ENCODE results near the gene SFMBT1. TPM values are rescaled to one million over a fixed set of nuclear protein-coding genes. Genes with fewer than 3 reads are reported as not detected.

Gene SFMBT1
- 10 to 100 TPM; 10.8 to 15.8 (median 13.5) TPM for total RNA-seq
- 1 to 10 TPM; 4.9 to 6.3 TPM for polyA plus RNA-seq

GRCh38 chr3:53045518-53046170 is at the start of gene SFMBT1:
TSS of gene SFMBT1 (minus strand) at chr3:53046073. CDS start at chr3:52969128, 76,945 bp downstream.
- Histone ChIP-seq H3K4me3 (peak within 1 kb of the TSS; percentile 72 to 95 (median 82)), H3K9me3 (no peaks in the 10 kb centered on the region), H3K4me1 (peaks cover 14 to 16% (median 15%) of the 10 kb centered on the region in 3 donors), H3K27ac (peak within 1 kb of the TSS; percentile 86 to 95 (median 92)), H3K36me3 (no peaks in the 10 kb centered on the region), H3K27me3 (no peaks in the 10 kb centered on the region)
- WGBS, 2 donors = 0 to 1% methylated on average over 11 to 117 of the region's 117 CpGs
- ATAC-seq = peak; percentile 67 to 80 (median 74)
- intact Hi-C loops (cut with DNase I) = no loop called here
- FAIRE-seq = no peak
- TF ChIP-seq CTCF (IDR thresholded peaks at IDR 0.05) = no peak
- DNase-seq = peak; percentile 64 to 90 (median 77)

DNA sequence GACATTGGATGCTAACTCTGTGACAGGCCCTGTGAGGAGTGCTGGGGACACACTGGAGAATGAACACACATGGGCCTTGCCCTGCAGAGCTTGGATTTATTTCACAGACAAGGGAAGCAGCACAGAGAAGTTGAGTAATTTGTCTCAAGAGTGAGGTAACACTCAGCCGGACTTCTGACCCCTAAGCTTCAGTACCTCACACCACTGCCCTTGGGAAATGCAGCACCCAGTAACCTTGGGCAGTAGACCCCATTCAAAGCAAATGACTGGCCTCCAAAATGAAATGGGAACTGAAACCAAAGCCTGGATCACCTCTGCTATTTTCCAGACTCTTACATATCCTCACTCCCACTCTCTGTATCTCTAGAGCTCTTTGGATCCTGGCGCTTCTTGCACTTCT is 47.1 kb upstream of the SFMBT1 start:
- Histone ChIP-seq H3K36me3 (peaks cover 0 to 22% (median 10%) of the 10 kb centered on the region in 3 donors), H3K4me1 (no peaks in the 10 kb centered on the region), H3K27me3 (no peaks in the 10 kb centered on the region), H3K27ac (no peak overlapping the region), H3K9me3 (no peaks in the 10 kb centered on the region), H3K4me3 (no peak overlapping the region)
- ATAC-seq (peak in 1 of 4 donors; percentile 36), DNase-seq (no peak), FAIRE-seq (no peak)
- intact Hi-C loops (cut with DNase I) = no loop called here
- WGBS, 2 donors = 84 to 87% methylated on average over 2 of the region's 2 CpGs
- TF ChIP-seq CTCF (IDR thresholded peaks at IDR 0.05) = no peak

- TF ChIP-seq CTCF (IDR thresholded peaks at IDR 0.05) = no peak
- Histone ChIP-seq H3K9me3 (no peaks in the 10 kb centered on the region), H3K4me3 (no peak overlapping the region), H3K4me1 (no peaks in the 10 kb centered on the region), H3K36me3 (peaks cover 0 to 22% (median 10%) of the 10 kb centered on the region in 3 donors), H3K27me3 (no peaks in the 10 kb centered on the region), H3K27ac (no peak overlapping the region)
- no peak for FAIRE-seq
- WGBS, 2 donors = 95 to 97% methylated on average over 11 of the region's 11 CpGs
- no peak for ATAC-seq
- intact Hi-C loops (cut with DNase I) = no loop called here
- no peak for DNase-seq
Measured at GRCh38 chr3:53092216-53092615, 46.3 kb upstream of the SFMBT1 start.

DNA sequence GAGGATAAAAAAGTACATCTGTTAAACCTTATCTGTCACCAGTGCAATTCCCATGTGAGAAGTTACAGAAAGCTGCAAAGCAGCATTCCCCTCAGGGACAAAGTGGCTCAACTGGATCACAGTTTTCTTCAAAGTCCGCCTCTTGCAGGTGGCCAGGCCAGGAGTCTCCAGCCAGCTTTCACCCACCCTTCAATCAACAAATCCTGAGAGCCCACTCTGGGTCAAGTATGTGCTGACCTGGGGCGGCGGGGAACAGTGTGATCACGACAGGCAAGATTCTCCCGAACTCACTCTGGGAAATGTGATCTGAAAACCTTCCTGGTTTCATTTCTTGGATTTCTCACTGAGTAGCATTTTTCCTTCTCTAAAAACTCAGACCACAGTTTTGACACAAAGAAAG is 45.1 kb upstream of the SFMBT1 start:
- Histone ChIP-seq H3K4me1 (no peaks in the 10 kb centered on the region), H3K4me3 (no peak overlapping the region), H3K27ac (no peak overlapping the region), H3K27me3 (no peaks in the 10 kb centered on the region), H3K36me3 (peaks cover 0 to 22% (median 10%) of the 10 kb centered on the region in 3 donors), H3K9me3 (no peaks in the 10 kb centered on the region)
- intact Hi-C loops (cut with DNase I) = no loop called here
- DNase-seq (no peak), ATAC-seq (no peak), FAIRE-seq (no peak)
- no peak for TF ChIP-seq CTCF (IDR thresholded peaks at IDR 0.05)
- 70 to 74% methylated on average over 5 of the region's 5 CpGs for WGBS, 2 donors

DNA sequence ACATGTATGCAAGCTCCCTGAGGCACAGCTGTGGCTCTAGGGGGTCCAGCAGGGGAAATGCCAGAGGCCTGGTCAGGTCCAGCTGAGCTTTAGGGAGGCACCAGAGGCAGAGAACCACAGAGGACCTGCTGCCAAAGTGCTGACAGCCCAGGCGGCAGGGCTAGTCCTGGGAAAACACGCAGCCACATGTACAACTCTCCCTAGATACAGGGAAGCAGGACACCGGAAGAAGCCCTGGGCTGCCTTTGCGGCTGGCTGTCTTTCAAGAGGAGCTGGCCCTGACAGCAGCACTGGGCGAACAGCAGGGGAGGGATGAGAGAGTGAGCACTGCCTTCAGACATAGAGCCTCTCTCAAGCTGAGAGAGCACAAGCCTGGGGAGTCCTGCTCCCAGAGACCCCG is 43.6 kb upstream of the SFMBT1 start:
- FAIRE-seq (no peak), DNase-seq (peak in 2 of 6 donors; percentile 21 to 35), ATAC-seq (peak; percentile 33 to 74 (median 68))
- 55 to 65% methylated on average over 6 of the region's 6 CpGs for WGBS, 2 donors
- H3K27ac ChIP-seq = peak overlapping the region in 2 of 4 donors; percentile 28 to 46
- TF ChIP-seq CTCF (IDR thresholded peaks at IDR 0.05) = no peak
- no peak overlapping the region for H3K4me3 ChIP-seq
- no peaks in the 10 kb centered on the region for H3K27me3 ChIP-seq
- peaks cover 0 to 3% (median 0%) of the 10 kb centered on the region in 3 donors for H3K4me1 ChIP-seq
- intact Hi-C loops (cut with DNase I) = no loop called here
- no peaks in the 10 kb centered on the region for H3K9me3 ChIP-seq
- H3K36me3 ChIP-seq = peaks cover 0 to 22% (median 10%) of the 10 kb centered on the region in 3 donors
